Colonic mucosa (tissue), 4 donors: Measurements from ENCODE around the gene ABLIM1. TPM values are rescaled to one million over a fixed set of nuclear protein-coding genes. Genes with fewer than 3 reads are reported as not detected.

Experiments
- DNase-seq: peaks from one replicate; pipeline ENCODE4 v3.0.0-alpha.2; 2020
- H3K27ac ChIP-seq: fragments of 200-600 bp; one replicate; pipeline ENCODE4 v1.8.0; 2021
- H3K27me3 ChIP-seq: fragments of 200-600 bp; one replicate; pipeline ENCODE4 v1.8.0; 2021
- H3K36me3 ChIP-seq: fragments of 200-600 bp; one replicate; pipeline ENCODE4 v1.8.0; 2021
- H3K4me1 ChIP-seq: fragments of 200-600 bp; one replicate; pipeline ENCODE4 v1.8.0; 2021; ENCODE audit warnings: mild to moderate bottlenecking
- H3K4me3 ChIP-seq: fragments of 200-600 bp; one replicate; pipeline ENCODE4 v1.8.0; 2021
- H3K9ac ChIP-seq, 2 donors: one replicate each; pipeline ENCODE4 v1.7.0; 2013; ENCODE audit warnings: control low read depth in 2 of 2, low read depth in 2 of 2, low read length in 2 of 2
- H3K9me3 ChIP-seq: fragments of 200-600 bp; one replicate; pipeline ENCODE4 v1.8.0; 2021
- intact Hi-C: fragments of 100-400 bp; cut with DNase I; formaldehyde crosslinking; loops from one replicate; pipeline ENCODE4 v1.14.1; 2022
- total RNA-seq, 2 donors: library from RNA; stranded (reverse); fragmentation: NEBNext Ultra II Directional in 1 of 2; extraction: Animal tissue kit (Norgen Biotek cat#: 25700) in 1 of 2; gene quantifications; one replicate each; pipeline ENCODE4 v1.2.1, GENCODE V29; 2021
- TF ChIP-seq, protein P1 (sequence below): fragments of 200-600 bp; IDR thresholded peaks from one replicate; pipeline ENCODE4 v1.8.0; 2022; ENCODE audit warnings: antibody characterized with exemption, mild to moderate bottlenecking
- donor health status: healthy.
- donor health status: DM: no; HTN: no; CAD: no.
- donor health status: DM: no; HTN: no; CAD: no.

ABLIM1 gene
- total RNA-seq, 2 donors from 2014 or later: 118 to 131 TPM

DNA sequence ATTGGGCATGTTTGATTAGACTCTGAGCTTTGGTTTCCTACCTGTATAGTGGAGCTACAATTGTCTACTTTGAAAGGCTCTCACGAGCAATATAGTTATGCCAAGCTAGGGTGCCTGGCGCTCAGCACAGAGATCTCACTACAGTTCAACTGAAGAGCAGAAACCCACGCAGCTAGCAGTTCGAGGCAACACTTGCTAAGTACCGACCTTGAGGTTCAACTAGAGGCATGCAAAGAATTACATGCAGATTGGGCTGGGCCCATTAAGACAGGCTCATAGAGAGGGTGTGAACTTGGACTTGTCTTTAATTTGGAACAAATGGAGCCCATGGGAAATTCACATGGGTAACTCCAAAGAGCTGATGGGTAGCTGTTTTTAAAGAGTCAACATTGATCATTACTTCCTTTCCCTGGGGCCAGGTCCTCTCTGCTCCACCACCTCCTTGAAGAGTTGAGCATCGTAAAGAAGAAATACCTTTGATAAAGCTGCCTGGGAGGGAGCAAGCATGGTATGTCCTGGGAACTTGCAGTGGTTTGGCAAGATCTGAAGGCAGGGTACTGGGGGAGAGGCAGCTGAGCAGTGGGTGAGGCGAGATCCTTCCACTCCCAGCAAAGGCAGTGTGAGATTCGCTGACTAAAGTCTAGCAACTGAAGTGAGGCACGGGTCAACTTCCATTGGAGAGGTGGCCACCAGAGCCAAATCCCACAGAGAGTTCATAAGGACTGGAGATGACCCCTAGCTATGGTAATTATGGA, 228.3 kb downstream of the ABLIM1 start:
- no peaks in the 10 kb centered on the region for H3K36me3 ChIP-seq
- intact Hi-C loops: no loop called here
- no peak overlapping the region for H3K4me3 ChIP-seq
- no peaks in the 10 kb centered on the region for H3K4me1 ChIP-seq
- H3K27me3 ChIP-seq: no peaks in the 10 kb centered on the region
- H3K9me3 ChIP-seq: no peaks in the 10 kb centered on the region
- TF ChIP-seq, protein P1, sequence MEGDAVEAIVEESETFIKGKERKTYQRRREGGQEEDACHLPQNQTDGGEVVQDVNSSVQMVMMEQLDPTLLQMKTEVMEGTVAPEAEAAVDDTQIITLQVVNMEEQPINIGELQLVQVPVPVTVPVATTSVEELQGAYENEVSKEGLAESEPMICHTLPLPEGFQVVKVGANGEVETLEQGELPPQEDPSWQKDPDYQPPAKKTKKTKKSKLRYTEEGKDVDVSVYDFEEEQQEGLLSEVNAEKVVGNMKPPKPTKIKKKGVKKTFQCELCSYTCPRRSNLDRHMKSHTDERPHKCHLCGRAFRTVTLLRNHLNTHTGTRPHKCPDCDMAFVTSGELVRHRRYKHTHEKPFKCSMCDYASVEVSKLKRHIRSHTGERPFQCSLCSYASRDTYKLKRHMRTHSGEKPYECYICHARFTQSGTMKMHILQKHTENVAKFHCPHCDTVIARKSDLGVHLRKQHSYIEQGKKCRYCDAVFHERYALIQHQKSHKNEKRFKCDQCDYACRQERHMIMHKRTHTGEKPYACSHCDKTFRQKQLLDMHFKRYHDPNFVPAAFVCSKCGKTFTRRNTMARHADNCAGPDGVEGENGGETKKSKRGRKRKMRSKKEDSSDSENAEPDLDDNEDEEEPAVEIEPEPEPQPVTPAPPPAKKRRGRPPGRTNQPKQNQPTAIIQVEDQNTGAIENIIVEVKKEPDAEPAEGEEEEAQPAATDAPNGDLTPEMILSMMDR: no peak
- no peak overlapping the region for H3K9ac ChIP-seq
- DNase-seq: no peak
- H3K27ac ChIP-seq: no peak overlapping the region

- Histone ChIP-seq H3K9me3 (no peaks in the 10 kb centered on the region), H3K4me1 (no peaks in the 10 kb centered on the region), H3K27ac (no peak overlapping the region), H3K27me3 (no peaks in the 10 kb centered on the region), H3K4me3 (no peak overlapping the region), H3K36me3 (no peaks in the 10 kb centered on the region), H3K9ac (no peak overlapping the region)
- intact Hi-C loops: no loop called here
- no peak for DNase-seq
- TF ChIP-seq, protein P1: no peak
These were observed 230.8 kb downstream of the ABLIM1 start for GRCh38 chr10:114427124-114427852.

DNA sequence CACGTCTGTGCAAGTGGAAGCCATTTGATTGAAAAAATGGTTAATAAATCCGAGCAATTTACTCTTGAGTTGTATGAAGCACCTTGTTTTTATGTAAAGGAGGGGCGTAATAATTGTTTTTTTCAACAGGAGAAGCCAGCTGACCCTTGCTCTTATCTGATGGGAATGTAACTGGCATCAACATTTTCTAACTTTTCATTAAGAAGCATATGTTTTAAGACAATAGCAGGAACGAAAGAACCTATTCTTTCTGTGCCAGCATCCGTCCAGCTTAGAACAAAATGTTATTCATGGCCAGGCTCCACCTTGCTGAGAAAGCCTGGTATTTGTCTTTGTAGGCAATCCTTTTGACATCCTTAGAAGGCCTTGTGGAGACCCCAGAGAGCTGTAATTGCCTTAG, 231.6 kb downstream of the ABLIM1 start:
- Histone ChIP-seq H3K4me3 (no peak overlapping the region), H3K9me3 (no peaks in the 10 kb centered on the region), H3K36me3 (no peaks in the 10 kb centered on the region), H3K27me3 (no peaks in the 10 kb centered on the region), H3K4me1 (no peaks in the 10 kb centered on the region), H3K9ac (no peak overlapping the region), H3K27ac (no peak overlapping the region)
- TF ChIP-seq, protein P1: no peak
- no peak for DNase-seq
- intact Hi-C loops: no loop called here

DNA sequence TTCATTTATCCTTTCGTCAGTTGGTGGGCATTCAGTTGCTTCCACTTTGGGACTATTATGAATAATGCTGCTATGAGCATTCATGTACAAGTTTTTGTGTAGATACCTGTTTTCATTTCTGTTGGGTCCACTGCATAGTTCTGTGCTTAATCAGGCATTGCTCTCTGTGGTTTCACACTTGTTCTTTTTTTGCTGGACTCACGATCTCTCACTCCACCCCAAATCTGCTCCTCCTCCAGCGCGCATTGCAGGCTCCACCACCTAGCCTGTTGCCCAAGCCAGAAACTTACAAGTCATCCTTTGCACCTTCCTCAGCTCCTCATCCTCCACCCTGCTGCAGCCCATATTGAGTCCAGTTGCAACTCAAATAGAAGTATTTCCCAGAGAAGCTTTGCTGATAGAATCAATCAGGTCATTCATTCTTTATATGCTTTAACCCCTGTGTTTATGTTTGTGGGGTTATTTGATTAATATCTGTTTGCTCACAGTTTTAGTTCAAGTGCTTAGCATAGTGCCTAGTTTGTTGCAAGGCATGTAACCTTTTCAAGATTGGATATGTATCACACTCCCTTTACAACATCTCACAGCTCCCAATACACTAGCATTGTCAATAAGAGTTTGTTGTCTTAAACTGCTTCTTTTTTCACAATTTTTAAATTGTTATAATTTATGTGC, 237.1 kb downstream of the ABLIM1 start:
- Histone ChIP-seq H3K4me3 (no peak overlapping the region), H3K9ac (no peak overlapping the region), H3K27ac (no peak overlapping the region), H3K4me1 (no peaks in the 10 kb centered on the region), H3K36me3 (no peaks in the 10 kb centered on the region), H3K9me3 (no peaks in the 10 kb centered on the region), H3K27me3 (no peaks in the 10 kb centered on the region)
- DNase-seq: no peak
- TF ChIP-seq, protein P1: no peak
- intact Hi-C loops: no loop called here

- DNase-seq: no peak
- no peak overlapping the region for H3K9ac ChIP-seq
- intact Hi-C loops: no loop called here
These were observed 240.0 kb downstream of the ABLIM1 start for GRCh38 chr10:114418109-114418508.

More at GRCh38 chr10:114418109-114418508, 240.0 kb downstream of the ABLIM1 start:
- no peak overlapping the region for H3K27ac ChIP-seq
- TF ChIP-seq, protein P1: no peak
- no peaks in the 10 kb centered on the region for H3K9me3 ChIP-seq
- no peaks in the 10 kb centered on the region for H3K36me3 ChIP-seq
- H3K4me1 ChIP-seq: no peaks in the 10 kb centered on the region
- no peaks in the 10 kb centered on the region for H3K27me3 ChIP-seq
- no peak overlapping the region for H3K4me3 ChIP-seq
